Stimulated activated naive CD4-positive, alpha-beta T cell treated with Interleukin-2 at 50 U/mL for 16 hours (primary cell): Measurements from ENCODE around the gene MYF5.

ENCODE experiments used
- DNase-seq: peaks from one replicate; lab custom pipeline; 2025; lab: John Stamatoyannopoulos, UW

The MYF5 gene

GRCh38 chr12:80766210-80766609, 49.5 kb downstream of the MYF5 start:
- DNase-seq = no peak

DNA sequence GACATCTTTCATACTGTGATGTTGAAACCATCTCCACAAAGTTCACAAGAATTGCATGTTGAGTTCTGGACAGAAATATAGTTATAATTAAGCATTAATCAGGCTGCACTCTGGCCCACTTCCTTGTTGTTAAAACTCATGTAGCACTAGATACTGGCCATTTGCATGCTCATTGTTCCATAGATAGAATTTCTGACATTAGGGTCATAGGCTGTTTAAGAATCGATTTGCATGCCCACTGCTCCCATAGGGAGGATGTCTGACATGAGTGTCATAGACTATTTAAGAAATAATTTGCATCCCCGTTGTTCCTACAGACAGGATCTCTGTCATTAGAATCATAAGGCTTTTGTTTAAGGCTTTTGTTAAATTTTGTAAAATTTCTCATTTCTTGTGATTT, 50.2 kb downstream of the MYF5 start:
- DNase-seq = no peak
